SJCRH30 (cell line): ENCODE data around the gene LMNA. TPM values are rescaled to one million over a fixed set of nuclear protein-coding genes. Genes with fewer than 3 reads are reported as not detected.

Experiments
- DNase-seq, 2 experiments: peaks; one replicate each; pipeline ENCODE4 v3.0.0-alpha.2; 2015 to 2020
- H3K27ac ChIP-seq: fragments of 250-450 bp; sonication (Bioruptor Pico); 2 replicates; pipeline ENCODE4 v1.5.1; 2020; ENCODE audit warnings: mild to moderate bottlenecking, moderate library complexity
- H3K27me3 ChIP-seq: fragments of 250-450 bp; sonication (Bioruptor Pico); 2 replicates; pipeline ENCODE4 v1.5.1; 2020; ENCODE audit warnings: mild to moderate bottlenecking, moderate library complexity
- H3K36me3 ChIP-seq: fragments of 250-450 bp; sonication (Bioruptor Pico); 2 replicates; pipeline ENCODE4 v1.5.1; 2020; ENCODE audit warnings: mild to moderate bottlenecking, moderate library complexity
- H3K4me1 ChIP-seq: fragments of 250-450 bp; sonication (Bioruptor Pico); 2 replicates; pipeline ENCODE4 v1.5.1; 2020; ENCODE audit warnings: mild to moderate bottlenecking, moderate library complexity
- H3K4me3 ChIP-seq: fragments of 250-450 bp; sonication (Bioruptor Pico); 2 replicates; pipeline ENCODE4 v1.5.1; 2020; ENCODE audit warnings: mild to moderate bottlenecking, moderate library complexity
- H3K9me3 ChIP-seq: fragments of 250-450 bp; sonication (Bioruptor Pico); replicated peaks from 2 replicates; pipeline ENCODE4 v1.5.1; 2020; ENCODE audit warnings: mild to moderate bottlenecking, moderate library complexity
- total RNA-seq: library from RNA; depleted of rRNA; stranded (reverse); fragments of >200 nt; shearing (Covaris generic); gene quantifications from 2 replicates; pipeline ENCODE4 v1.2.3, GENCODE V29; 2014

The LMNA gene
- total RNA-seq, 1 experiment from 2014 or later, result 113 TPM

DNA sequence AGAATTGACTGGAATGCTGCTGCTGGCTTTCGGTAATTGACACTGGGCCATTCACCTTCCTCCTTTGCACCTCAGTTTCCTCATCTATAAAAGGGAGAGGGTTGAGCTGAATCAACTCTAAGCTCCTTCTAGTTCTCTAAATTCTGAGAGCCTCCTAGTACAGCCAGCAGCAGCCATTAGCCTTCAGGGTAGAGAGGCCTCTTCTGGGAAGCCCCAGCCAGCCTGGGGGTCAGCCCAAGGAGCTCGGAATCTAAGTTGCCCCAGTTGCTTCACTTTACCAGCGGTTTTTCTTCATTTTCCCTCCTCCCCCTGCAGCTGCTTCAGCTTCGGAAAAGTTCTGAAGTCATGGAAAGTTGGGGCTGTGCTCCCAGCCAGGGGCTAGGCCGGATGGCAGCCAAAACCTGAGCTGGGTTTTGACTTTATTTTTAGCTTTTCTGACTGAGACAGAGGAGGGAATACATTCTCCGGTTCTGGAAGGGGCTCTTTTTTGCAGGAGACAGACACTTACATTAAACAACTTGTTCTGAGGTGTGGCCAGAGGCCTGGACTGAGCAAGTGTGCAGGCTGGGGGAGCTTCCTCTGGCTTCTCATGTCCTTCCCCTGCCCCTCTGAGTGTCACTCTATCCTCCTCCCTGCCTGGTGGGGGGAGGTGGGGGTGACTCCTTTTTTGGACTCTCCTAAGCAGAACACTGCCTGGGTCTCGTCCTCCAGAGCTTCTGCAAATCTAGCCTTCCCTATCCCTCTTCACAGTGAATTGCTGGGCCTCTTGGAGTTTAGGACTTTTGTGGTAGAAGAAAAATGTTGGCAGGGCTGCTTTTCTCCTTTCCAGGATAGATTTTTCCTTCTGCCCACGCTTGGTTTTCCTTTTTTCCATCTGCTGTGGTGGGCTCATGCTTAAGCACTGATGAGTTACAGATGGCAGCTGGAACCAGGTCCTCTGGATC lies 14.4 kb downstream of the LMNA start:
- Histone ChIP-seq H3K27me3 (no peaks in the 10 kb centered on the region), H3K27ac (peak overlapping the region; percentile 96), H3K4me1 (peaks cover 54% of the 10 kb centered on the region), H3K9me3 (no peaks in the 10 kb centered on the region), H3K4me3 (no peak overlapping the region), H3K36me3 (peaks cover 21% of the 10 kb centered on the region)
- DNase-seq, result no peak

- H3K27me3 ChIP-seq, result no peaks in the 10 kb centered on the region
- peaks cover 44% of the 10 kb centered on the region for H3K4me1 ChIP-seq
- no peaks in the 10 kb centered on the region for H3K9me3 ChIP-seq
- H3K4me3 ChIP-seq, result no peak overlapping the region
- DNase-seq, result peak; percentile 98
- peak overlapping the region; percentile 96 for H3K27ac ChIP-seq
- H3K36me3 ChIP-seq, result peaks cover 31% of the 10 kb centered on the region
These were observed 15.4 kb downstream of the LMNA start for GRCh38 chr1:156129687-156130577.

- Histone ChIP-seq H3K36me3 (peaks cover 36% of the 10 kb centered on the region), H3K4me1 (peaks cover 39% of the 10 kb centered on the region), H3K27ac (no peak overlapping the region), H3K9me3 (no peaks in the 10 kb centered on the region), H3K4me3 (no peak overlapping the region), H3K27me3 (no peaks in the 10 kb centered on the region)
- DNase-seq, result no peak
These were observed 16.0 kb downstream of the LMNA start for GRCh38 chr1:156130578-156130942.

DNA sequence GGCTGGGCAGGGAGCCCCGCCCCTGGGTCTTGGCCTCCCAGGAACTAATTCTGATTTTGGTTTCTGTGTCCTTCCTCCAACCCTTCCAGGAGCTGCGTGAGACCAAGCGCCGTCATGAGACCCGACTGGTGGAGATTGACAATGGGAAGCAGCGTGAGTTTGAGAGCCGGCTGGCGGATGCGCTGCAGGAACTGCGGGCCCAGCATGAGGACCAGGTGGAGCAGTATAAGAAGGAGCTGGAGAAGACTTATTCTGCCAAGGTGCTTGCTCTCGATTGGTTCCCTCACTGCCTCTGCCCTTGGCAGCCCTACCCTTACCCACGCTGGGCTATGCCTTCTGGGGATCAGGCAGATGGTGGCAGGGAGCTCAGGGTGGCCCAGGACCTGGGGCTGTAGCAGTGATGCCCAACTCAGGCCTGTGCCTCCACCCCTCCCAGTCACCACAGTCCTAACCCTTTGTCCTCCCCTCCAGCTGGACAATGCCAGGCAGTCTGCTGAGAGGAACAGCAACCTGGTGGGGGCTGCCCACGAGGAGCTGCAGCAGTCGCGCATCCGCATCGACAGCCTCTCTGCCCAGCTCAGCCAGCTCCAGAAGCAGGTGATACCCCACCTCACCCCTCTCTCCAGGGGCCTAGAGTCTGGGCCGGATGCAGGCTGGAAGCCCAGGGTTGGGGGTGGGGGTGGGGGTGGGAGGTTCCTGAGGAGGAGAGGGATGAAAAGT lies 20.4 kb downstream of the LMNA start:
- H3K36me3 ChIP-seq, result peaks cover 63% of the 10 kb centered on the region
- H3K27me3 ChIP-seq, result no peaks in the 10 kb centered on the region
- H3K4me1 ChIP-seq, result peaks cover 2% of the 10 kb centered on the region
- DNase-seq, result no peak
- H3K9me3 ChIP-seq, result no peaks in the 10 kb centered on the region
- H3K27ac ChIP-seq, result no peak overlapping the region
- H3K4me3 ChIP-seq, result no peak overlapping the region

DNA sequence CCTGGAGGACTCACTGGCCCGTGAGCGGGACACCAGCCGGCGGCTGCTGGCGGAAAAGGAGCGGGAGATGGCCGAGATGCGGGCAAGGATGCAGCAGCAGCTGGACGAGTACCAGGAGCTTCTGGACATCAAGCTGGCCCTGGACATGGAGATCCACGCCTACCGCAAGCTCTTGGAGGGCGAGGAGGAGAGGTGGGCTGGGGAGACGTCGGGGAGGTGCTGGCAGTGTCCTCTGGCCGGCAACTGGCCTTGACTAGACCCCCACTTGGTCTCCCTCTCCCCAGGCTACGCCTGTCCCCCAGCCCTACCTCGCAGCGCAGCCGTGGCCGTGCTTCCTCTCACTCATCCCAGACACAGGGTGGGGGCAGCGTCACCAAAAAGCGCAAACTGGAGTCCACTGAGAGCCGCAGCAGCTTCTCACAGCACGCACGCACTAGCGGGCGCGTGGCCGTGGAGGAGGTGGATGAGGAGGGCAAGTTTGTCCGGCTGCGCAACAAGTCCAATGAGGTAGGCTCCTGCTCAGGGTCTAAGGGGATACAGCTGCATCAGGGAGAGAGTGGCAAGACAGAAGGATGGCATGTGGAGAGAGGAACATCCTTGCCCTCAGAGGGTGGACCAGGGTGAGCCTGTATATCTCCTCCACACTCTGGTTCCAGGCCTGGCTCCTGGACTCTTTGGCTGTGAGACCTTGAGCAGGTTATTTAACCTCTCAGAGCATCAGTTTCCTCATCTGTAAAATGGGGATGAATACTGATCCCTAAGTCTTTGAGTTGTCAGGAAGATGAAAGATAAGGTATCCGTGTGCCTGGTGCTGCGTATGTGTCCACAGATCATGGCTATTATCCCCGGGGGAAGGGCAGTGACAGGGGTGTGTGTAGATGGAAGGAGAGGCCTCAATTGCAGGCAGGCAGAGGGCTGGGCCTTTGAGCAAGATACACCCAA lies 21.7 kb downstream of the LMNA start:
- Histone ChIP-seq H3K27ac (no peak overlapping the region), H3K36me3 (peaks cover 58% of the 10 kb centered on the region), H3K9me3 (no peaks in the 10 kb centered on the region), H3K27me3 (no peaks in the 10 kb centered on the region), H3K4me3 (no peak overlapping the region), H3K4me1 (no peaks in the 10 kb centered on the region)
- DNase-seq, result no peak

DNA sequence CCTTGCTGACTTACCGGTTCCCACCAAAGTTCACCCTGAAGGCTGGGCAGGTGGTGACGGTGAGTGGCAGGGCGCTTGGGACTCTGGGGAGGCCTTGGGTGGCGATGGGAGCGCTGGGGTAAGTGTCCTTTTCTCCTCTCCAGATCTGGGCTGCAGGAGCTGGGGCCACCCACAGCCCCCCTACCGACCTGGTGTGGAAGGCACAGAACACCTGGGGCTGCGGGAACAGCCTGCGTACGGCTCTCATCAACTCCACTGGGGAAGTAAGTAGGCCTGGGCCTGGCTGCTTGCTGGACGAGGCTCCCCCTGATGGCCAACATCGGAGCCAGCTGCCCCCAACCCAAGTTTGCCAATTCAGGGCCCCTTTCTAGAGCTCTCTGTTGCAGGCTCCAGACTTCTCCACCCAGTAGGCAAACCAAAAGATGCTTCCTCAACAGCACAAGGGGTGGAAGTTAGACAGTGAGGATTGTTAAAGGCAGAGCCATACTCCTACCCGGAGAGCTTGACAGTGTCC lies 22.5 kb downstream of the LMNA start:
- Histone ChIP-seq H3K27ac (no peak overlapping the region), H3K36me3 (peaks cover 53% of the 10 kb centered on the region), H3K27me3 (no peaks in the 10 kb centered on the region), H3K4me1 (no peaks in the 10 kb centered on the region), H3K4me3 (no peak overlapping the region), H3K9me3 (no peaks in the 10 kb centered on the region)
- no peak for DNase-seq

GRCh38 chr1:156138458-156138867 lies 24.0 kb downstream of the LMNA start:
- DNase-seq, result no peak
- Histone ChIP-seq H3K4me1 (no peaks in the 10 kb centered on the region; the same call in 1 of the 2 replicates), H3K27ac (no peak overlapping the region), H3K36me3 (peaks cover 45% of the 10 kb centered on the region), H3K27me3 (no peaks in the 10 kb centered on the region), H3K9me3 (no peaks in the 10 kb centered on the region), H3K4me3 (no peak overlapping the region)

DNA sequence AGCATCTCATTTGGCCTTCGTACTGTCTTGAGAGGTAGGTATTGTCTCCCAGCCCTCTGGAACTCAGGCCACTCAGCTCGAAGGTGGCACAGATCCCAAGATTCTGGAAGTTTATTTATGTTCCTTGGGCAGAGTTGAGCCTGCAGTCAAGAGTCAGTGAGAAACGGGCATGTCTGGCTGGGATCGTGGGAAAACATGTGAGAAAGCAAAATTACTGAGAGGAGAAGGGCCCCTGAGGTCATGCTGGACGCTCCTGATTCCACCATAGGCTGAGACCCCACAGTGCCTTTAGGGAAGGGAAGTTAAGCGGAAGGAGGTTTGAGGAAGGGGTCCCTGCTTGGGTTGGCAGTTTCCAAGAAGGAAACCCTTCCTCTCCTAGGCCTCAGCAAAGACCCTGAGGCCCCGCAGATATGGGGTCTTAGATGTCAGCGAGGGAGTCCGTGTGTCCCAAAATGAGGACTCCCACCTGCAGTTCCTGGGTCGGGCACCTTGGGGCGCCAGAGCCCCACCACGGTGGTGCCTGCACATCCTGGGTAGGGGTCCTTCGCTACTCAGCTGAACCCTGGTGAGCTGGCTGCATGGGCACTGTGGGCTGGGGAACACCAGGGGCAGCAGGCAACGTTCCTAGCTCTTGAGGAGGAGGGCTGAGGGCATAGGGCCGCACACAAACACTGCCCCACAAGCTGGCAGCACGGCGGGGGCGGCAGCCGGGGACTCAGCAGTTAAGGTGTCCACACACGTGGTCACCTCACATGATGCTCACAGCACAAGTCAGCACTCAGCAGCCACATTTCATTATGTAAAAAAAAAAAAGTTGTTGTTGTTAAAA lies 26.6 kb downstream of the LMNA start:
- Histone ChIP-seq H3K4me3 (no peak overlapping the region), H3K4me1 (peaks cover 10% of the 10 kb centered on the region; the same call in 1 of the 2 replicates), H3K27me3 (no peaks in the 10 kb centered on the region), H3K27ac (no peak overlapping the region), H3K36me3 (peaks cover 24% of the 10 kb centered on the region), H3K9me3 (no peaks in the 10 kb centered on the region)
- peak in 1 of 2 experiments; percentile 38 for DNase-seq

DNA sequence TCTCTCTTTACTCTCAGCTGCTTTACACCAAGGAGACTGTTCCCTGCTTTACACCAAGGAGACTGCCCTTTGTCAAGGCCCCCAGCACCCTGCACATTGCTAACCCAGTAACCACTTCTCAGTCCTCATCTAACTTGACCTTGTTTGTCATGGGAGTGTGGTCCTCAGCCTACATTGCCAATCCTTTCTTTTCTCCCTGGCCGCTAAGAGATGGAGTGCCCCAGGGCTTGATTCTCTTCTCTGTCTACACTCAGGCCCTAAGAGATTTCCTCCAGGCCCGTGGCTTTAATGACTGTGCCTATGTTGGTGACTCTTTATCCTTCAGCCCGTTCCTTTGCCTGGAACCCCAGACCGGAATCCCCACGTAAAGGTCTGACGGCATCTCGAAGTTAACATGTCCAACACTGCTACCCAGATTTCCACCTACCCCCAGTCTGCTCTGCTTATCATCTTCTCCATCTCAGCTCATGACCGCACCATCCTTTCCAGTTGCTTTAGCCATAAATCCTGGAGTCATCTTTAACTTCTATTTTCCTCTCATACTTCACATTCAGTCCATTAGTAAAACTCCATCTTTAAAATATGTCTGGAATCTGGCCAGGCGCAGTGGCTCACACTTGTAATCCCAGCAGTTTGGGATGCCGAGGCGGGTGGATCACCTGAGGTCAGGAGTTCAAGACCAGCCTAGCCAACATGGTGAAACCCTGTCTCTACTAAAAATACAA lies 29.4 kb downstream of the LMNA start:
- DNase-seq, result no peak
- H3K27me3 ChIP-seq, result peaks cover 4% of the 10 kb centered on the region; the same call in 1 of the 2 replicates
- no peak overlapping the region for H3K27ac ChIP-seq
- H3K4me3 ChIP-seq, result no peak overlapping the region
- no peaks in the 10 kb centered on the region for H3K9me3 ChIP-seq
- H3K4me1 ChIP-seq, result peaks cover 10% of the 10 kb centered on the region; the same call in 1 of the 2 replicates
- H3K36me3 ChIP-seq, result 0 out of 2 replicates have a peak, but pooled peaks cover under 1% of the 10 kb centered on the region

- peaks cover 10% of the 10 kb centered on the region; the same call in 1 of the 2 replicates for H3K4me1 ChIP-seq
- H3K4me3 ChIP-seq, result no peak overlapping the region
- H3K27ac ChIP-seq, result no peak overlapping the region
- peaks cover 4% of the 10 kb centered on the region; the same call in 1 of the 2 replicates for H3K27me3 ChIP-seq
- no peaks in the 10 kb centered on the region for H3K36me3 ChIP-seq
- no peak for DNase-seq
- H3K9me3 ChIP-seq, result no peaks in the 10 kb centered on the region
These were observed 30.2 kb downstream of the LMNA start for GRCh38 chr1:156144742-156145141.

- H3K27ac ChIP-seq, result no peak overlapping the region
These were observed 31.1 kb downstream of the LMNA start for GRCh38 chr1:156145650-156146019.

More at GRCh38 chr1:156145650-156146019, 31.1 kb downstream of the LMNA start:
- Histone ChIP-seq H3K9me3 (no peaks in the 10 kb centered on the region), H3K27me3 (peaks cover 4% of the 10 kb centered on the region; the same call in 1 of the 2 replicates), H3K36me3 (no peaks in the 10 kb centered on the region), H3K4me3 (no peak overlapping the region), H3K4me1 (peaks cover 10% of the 10 kb centered on the region; the same call in 1 of the 2 replicates)
- DNase-seq, result no peak
